Chondrocyte (in vitro differentiated cells): ENCODE measurements around the gene DNMT3A. TPM values are rescaled to one million over a fixed set of nuclear protein-coding genes. Genes with fewer than 3 reads are reported as not detected.

Experiments used
- DNase-seq: peaks from one replicate; pipeline ENCODE4 v3.0.0; 2021; ENCODE audit warnings: mixed read lengths, low spot score
- H3K27ac Mint-ChIP-seq: one replicate; pipeline ENCODE4 v1.8.0; 2021; ENCODE audit warnings: mild to moderate bottlenecking, moderate library complexity, mixed read lengths; ENCODE audit not compliant: unreplicated experiment
- H3K27me3 Mint-ChIP-seq: 2 replicates; pipeline ENCODE4 v1.8.0; 2021; ENCODE audit warnings: low read depth, mixed read lengths
- H3K36me3 Mint-ChIP-seq: 2 replicates; pipeline ENCODE4 v1.8.0; 2021; ENCODE audit warnings: low read depth, mixed read lengths
- H3K4me1 Mint-ChIP-seq: 2 replicates; pipeline ENCODE4 v1.8.0; 2021; ENCODE audit warnings: low read depth, mild to moderate bottlenecking, mixed read lengths
- H3K4me3 Mint-ChIP-seq: one replicate; pipeline ENCODE4 v1.8.0; 2021; ENCODE audit warnings: mild to moderate bottlenecking, moderate library complexity, mixed read lengths; ENCODE audit not compliant: unreplicated experiment
- H3K9me3 Mint-ChIP-seq: 2 replicates; pipeline ENCODE4 v1.8.0; 2021; ENCODE audit warnings: low read depth, mixed read lengths
- microRNA-seq: library from miRNA; unstranded; fragments of <30 nt; microRNA quantifications from one replicate; pipeline ENCODE4 v1.2.0, GENCODE V29; 2020; ENCODE audit warnings: borderline number of aligned reads
- total RNA-seq: library from RNA; stranded (reverse); gene quantifications from 3 replicates; pipeline ENCODE4 v1.2.1, GENCODE V29; 2021
- TF ChIP-seq, protein P1 (sequence below): fragments of 200-600 bp; sonication (generic); IDR thresholded peaks from 2 replicates; pipeline ENCODE4 v1.5.0; 2021; ENCODE audit warnings: antibody characterized with exemption, mild to moderate bottlenecking, moderate library complexity

The DNMT3A gene
- total RNA-seq, 1 donor from 2014 or later, result 43.9 TPM

DNA sequence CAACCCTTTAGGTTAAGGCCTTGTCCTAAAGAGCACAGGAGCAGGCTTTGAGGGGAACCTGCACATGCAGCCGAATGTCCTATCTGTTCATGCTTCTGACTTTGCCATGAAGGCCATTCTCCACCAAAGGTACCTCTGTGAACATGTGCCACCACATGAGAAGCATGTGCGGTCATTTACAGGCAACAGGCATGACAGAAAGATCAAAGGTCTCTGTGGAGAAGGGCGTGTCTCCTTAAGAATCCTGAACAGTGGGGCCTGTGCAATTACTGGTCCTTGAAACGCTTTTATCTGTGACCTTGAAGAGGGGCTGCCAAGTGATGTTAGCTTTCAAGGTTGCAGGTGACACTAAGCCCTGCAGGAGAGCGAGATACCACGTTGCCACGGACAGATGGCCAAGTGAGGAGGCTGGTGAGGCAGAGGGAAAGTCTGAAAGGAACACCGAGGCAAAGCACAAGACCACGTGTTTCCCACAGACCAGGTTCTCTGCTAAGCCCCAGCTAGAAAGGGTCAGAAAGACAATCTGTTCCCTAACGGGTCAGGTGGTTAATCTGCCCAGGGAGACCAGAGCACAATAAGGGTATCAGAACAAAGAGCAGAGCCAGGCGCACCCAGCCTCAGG, 153.9 kb downstream of the DNMT3A start:
- no peaks in the 10 kb centered on the region for H3K9me3 Mint-ChIP-seq
- H3K36me3 Mint-ChIP-seq, result no peaks in the 10 kb centered on the region
- no peak for DNase-seq
- no peak overlapping the region for H3K4me3 Mint-ChIP-seq
- TF ChIP-seq, protein P1, sequence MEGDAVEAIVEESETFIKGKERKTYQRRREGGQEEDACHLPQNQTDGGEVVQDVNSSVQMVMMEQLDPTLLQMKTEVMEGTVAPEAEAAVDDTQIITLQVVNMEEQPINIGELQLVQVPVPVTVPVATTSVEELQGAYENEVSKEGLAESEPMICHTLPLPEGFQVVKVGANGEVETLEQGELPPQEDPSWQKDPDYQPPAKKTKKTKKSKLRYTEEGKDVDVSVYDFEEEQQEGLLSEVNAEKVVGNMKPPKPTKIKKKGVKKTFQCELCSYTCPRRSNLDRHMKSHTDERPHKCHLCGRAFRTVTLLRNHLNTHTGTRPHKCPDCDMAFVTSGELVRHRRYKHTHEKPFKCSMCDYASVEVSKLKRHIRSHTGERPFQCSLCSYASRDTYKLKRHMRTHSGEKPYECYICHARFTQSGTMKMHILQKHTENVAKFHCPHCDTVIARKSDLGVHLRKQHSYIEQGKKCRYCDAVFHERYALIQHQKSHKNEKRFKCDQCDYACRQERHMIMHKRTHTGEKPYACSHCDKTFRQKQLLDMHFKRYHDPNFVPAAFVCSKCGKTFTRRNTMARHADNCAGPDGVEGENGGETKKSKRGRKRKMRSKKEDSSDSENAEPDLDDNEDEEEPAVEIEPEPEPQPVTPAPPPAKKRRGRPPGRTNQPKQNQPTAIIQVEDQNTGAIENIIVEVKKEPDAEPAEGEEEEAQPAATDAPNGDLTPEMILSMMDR, result no peak
- peaks cover 7% of the 10 kb centered on the region for H3K27me3 Mint-ChIP-seq
- H3K27ac Mint-ChIP-seq, result no peak overlapping the region
- peaks cover 3% of the 10 kb centered on the region for H3K4me1 Mint-ChIP-seq

DNA sequence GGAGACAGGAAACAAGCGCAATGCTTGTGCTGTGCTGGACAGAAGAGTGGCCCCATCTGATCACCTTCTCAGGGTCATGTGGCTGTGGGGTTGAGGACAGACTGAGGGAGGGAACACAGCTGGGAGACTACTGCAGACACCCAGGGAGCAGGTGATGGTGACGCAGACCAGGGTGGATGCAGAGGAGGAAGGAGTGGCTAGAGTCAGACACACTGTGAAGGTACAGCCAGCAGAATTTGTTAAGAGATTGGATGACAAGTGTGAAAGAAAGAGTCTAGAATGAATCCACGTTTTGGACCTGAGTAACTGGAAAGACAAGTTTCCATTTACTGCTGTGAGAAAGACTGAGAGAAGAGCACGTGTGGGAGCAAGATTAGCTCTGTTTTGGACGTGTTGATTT, 157.5 kb downstream of the DNMT3A start:
- DNase-seq, result no peak
- TF ChIP-seq, protein P1, result no peak
- H3K36me3 Mint-ChIP-seq, result peaks cover 1% of the 10 kb centered on the region
- H3K27me3 Mint-ChIP-seq, result peaks cover 7% of the 10 kb centered on the region
- H3K4me1 Mint-ChIP-seq, result no peaks in the 10 kb centered on the region
- peaks cover 5% of the 10 kb centered on the region for H3K9me3 Mint-ChIP-seq
- H3K4me3 Mint-ChIP-seq, result no peak overlapping the region
- H3K27ac Mint-ChIP-seq, result no peak overlapping the region

DNA sequence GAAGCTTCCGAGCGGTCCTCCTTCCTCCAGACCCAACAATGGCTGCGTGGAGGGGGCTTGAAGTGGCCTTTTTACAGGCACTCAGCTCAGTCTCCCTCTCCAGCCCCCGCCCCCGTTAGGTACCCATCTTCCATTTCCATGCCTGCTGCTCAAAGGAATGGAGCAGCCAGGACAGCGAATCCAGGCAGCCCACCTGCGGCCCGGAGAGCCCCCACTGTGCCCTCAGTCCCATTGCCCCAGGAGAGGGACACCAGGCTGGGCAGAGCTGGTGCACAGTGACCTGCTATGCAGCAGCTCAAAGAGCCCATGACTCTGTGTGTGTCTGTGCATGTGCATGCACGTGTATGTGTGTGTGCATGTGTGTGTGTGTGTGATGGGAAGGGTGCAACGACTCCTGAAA, 162.7 kb downstream of the DNMT3A start:
- H3K36me3 Mint-ChIP-seq, result peaks cover 1% of the 10 kb centered on the region
- no peak overlapping the region for H3K4me3 Mint-ChIP-seq
- TF ChIP-seq, protein P1, result no peak

More for the DNA sequence above, 162.7 kb downstream of the DNMT3A start:
- Mint-ChIP-seq H3K9me3 (peaks cover 5% of the 10 kb centered on the region), H3K4me1 (no peaks in the 10 kb centered on the region), H3K27ac (no peak overlapping the region), H3K27me3 (peaks cover 36% of the 10 kb centered on the region)
- DNase-seq, result no peak

Small RNA genes lying within 50 kb of the gene (microRNA-seq; reads per million reads assigned to microRNA genes)
- gene MIR1301, result 374 reads per million, percentile 71 among the genes with 10 or more reads in this experiment

Other genes with a start within 250 kb of the DNMT3A start
- not detected in 3 replicates for gene POMC, start 173.3 kb downstream of the DNMT3A start, total RNA-seq